ENCODE data around the gene APOO. TPM values are rescaled to one million over a fixed set of nuclear protein-coding genes. Genes with fewer than 3 reads are reported as not detected.
"Not testable (repeated sequence)": the region's sequence is repeated elsewhere in the genome, so short reads cannot be mapped to it uniquely, and the experiment has no call there.

The APOO gene
- total and polyA plus RNA-seq, 11 donors = 41.0 to 113 (median 92.2) TPM

GRCh38 chrX:23864742-23865326 is 42.9 kb downstream of the APOO start:
- H3K27ac ChIP-seq = no peak overlapping the region
- no peak for ATAC-seq
- TF ChIP-seq CTCF (IDR thresholded peaks at IDR 0.05) (no peak), POLR2A (IDR thresholded peaks at IDR 0.05) (no peak)
- peaks cover 0 to 4% (median 0%) of the 10 kb centered on the region in 9 donors for H3K27me3 ChIP-seq
- intact Hi-C loops (cut with DNase I) = no loop called here
- H3K9me3 ChIP-seq = no peaks in the 10 kb centered on the region
- H3K4me3 ChIP-seq = no peak overlapping the region
- DNase-seq = no peak
- peaks cover 0 to 10% (median 0%) of the 10 kb centered on the region in 9 donors for H3K36me3 ChIP-seq
- H3K4me1 ChIP-seq = no peaks in the 10 kb centered on the region
- 77 to 88% (median 78%) methylated on average over 5 of the region's 5 CpGs for WGBS, 4 donors

- 79 to 94% (median 84%) methylated on average over 2 of the region's 2 CpGs for WGBS, 4 donors
- H3K9me3 ChIP-seq; intact Hi-C loops (cut with DNase I); H3K4me3 ChIP-seq; ATAC-seq; DNase-seq; H3K27me3 ChIP-seq; H3K4me1 ChIP-seq; H3K27ac ChIP-seq: not testable (repeated sequence)
- H3K36me3 ChIP-seq = peaks cover 0 to 18% (median 0%) of the 10 kb centered on the region in 9 donors
These were observed 45.8 kb downstream of the APOO start for GRCh38 chrX:23861952-23862351.

- DNase-seq = no peak
- Histone ChIP-seq H3K36me3 (peaks cover 0 to 17% (median 0%) of the 10 kb centered on the region in 9 donors), H3K4me1 (no peaks in the 10 kb centered on the region), H3K27ac (no peak overlapping the region), H3K4me3 (no peak overlapping the region), H3K9me3 (no peaks in the 10 kb centered on the region), H3K27me3 (peaks cover 0 to 4% (median 0%) of the 10 kb centered on the region in 9 donors)
- 80 to 92% (median 89%) methylated on average over 4 to 6 of the region's 6 CpGs for WGBS, 4 donors
- intact Hi-C loops (cut with DNase I) = no loop called here
- TF ChIP-seq POLR2A (IDR thresholded peaks at IDR 0.05) (no peak), CTCF (IDR thresholded peaks at IDR 0.05) (no peak)
- ATAC-seq = no peak
These were observed 46.4 kb downstream of the APOO start for GRCh38 chrX:23861215-23861896.

GRCh38 chrX:23859238-23859637 is 48.5 kb downstream of the APOO start:
- H3K27ac ChIP-seq, ATAC-seq, H3K4me3 ChIP-seq, DNase-seq, H3K9me3 ChIP-seq, H3K27me3 ChIP-seq, H3K4me1 ChIP-seq: not testable (repeated sequence)
- 92 to 96% (median 94%) methylated on average over 7 of the region's 7 CpGs for WGBS, 4 donors
- peaks cover 0 to 12% (median 0%) of the 10 kb centered on the region in 9 donors for H3K36me3 ChIP-seq
- intact Hi-C loops (cut with DNase I) = loop anchor here in 2 of 10 donors (10.0 kb wide), 1 partner anchor 54 kb away; no protein-coding TSS in a partner anchor

- WGBS, 4 donors = 85 to 94% (median 91%) methylated on average over 5 of the region's 5 CpGs
- Histone ChIP-seq H3K27me3 (peaks cover 0 to 4% (median 0%) of the 10 kb centered on the region in 9 donors), H3K4me1 (peaks cover 0 to 4% (median 0%) of the 10 kb centered on the region in 12 donors), H3K9me3 (no peaks in the 10 kb centered on the region), H3K27ac (no peak overlapping the region), H3K36me3 (peaks cover 0 to 12% (median 0%) of the 10 kb centered on the region in 9 donors), H3K4me3 (no peak overlapping the region)
- DNase-seq (no peak), ATAC-seq (no peak)
- no peak for TF ChIP-seq POLR2A (IDR thresholded peaks at IDR 0.05)
- TF ChIP-seq CTCF (IDR thresholded peaks at IDR 0.05) = no peak
- intact Hi-C loops (cut with DNase I) = loop anchor here in 2 of 10 donors (10.0 kb wide), 1 partner anchor 53 kb away; no protein-coding TSS in a partner anchor
These were observed 49.8 kb downstream of the APOO start for GRCh38 chrX:23857935-23858334.
